H9 (cell line): ENCODE measurements around the gene PLCH2. TPM values are rescaled to one million over a fixed set of nuclear protein-coding genes. Genes with fewer than 3 reads are reported as not detected.

ENCODE experiments used
- DNase-seq: peaks from one replicate; pipeline ENCODE4 v3.0.0-alpha.2; 2017
- H2AFZ ChIP-seq: one replicate; pipeline ENCODE4 v1.6.1; 2013; ENCODE audit warnings: mild to moderate bottlenecking, low read length, control low read depth, moderate library complexity
- H2AK5ac ChIP-seq: 2 replicates; pipeline ENCODE4 v1.6.1; 2013; ENCODE audit warnings: low read length, control low read depth, mixed read lengths; ENCODE audit not compliant: insufficient read length
- H2BK120ac ChIP-seq: one replicate; pipeline ENCODE4 v1.6.1; 2013; ENCODE audit warnings: low read depth, mild to moderate bottlenecking, low read length, control low read depth, inconsistent platforms; ENCODE audit not compliant: poor library complexity, severe bottlenecking
- H2BK12ac ChIP-seq: 2 replicates; pipeline ENCODE4 v1.6.1; 2013; ENCODE audit warnings: low read length, control low read depth, mixed read lengths, low read depth; ENCODE audit not compliant: insufficient read length
- H2BK15ac ChIP-seq: 2 replicates; pipeline ENCODE4 v1.6.1; 2013; ENCODE audit warnings: low read depth, low read length, control low read depth
- H2BK20ac ChIP-seq: one replicate; pipeline ENCODE4 v1.6.1; 2013; ENCODE audit warnings: low read depth, mild to moderate bottlenecking, low read length, control low read depth, inconsistent platforms; ENCODE audit not compliant: poor library complexity, severe bottlenecking
- H2BK5ac ChIP-seq: 2 replicates; pipeline ENCODE4 v1.6.1; 2013; ENCODE audit warnings: low read length, control low read depth, mixed read lengths; ENCODE audit not compliant: insufficient read length
- H3K14ac ChIP-seq: 2 replicates; pipeline ENCODE4 v1.6.1; 2013; ENCODE audit warnings: low read length, control low read depth; ENCODE audit not compliant: insufficient read depth
- H3K18ac ChIP-seq: 2 replicates; pipeline ENCODE4 v1.6.1; 2013; ENCODE audit warnings: low read depth, mild to moderate bottlenecking, mixed read lengths, low read length, control low read depth; ENCODE audit not compliant: insufficient read length
- H3K23ac ChIP-seq: 2 replicates; pipeline ENCODE4 v1.6.1; 2013; ENCODE audit warnings: low read length, control low read depth, mixed read lengths, low read depth; ENCODE audit not compliant: insufficient read length
- H3K23me2 ChIP-seq: 2 replicates; pipeline ENCODE4 v1.6.1; 2013; ENCODE audit warnings: low read depth, mild to moderate bottlenecking, mixed read lengths, low read length, control low read depth; ENCODE audit not compliant: insufficient read length, poor library complexity, severe bottlenecking
- H3K27ac ChIP-seq: 2 replicates; pipeline ENCODE4 v1.5.1; 2013; ENCODE audit warnings: low read length, control low read depth, mixed read lengths, low read depth; ENCODE audit not compliant: insufficient read length
- H3K27me3 ChIP-seq: 2 replicates; pipeline ENCODE4 v1.6.1; 2013; ENCODE audit warnings: low read length, control low read depth, inconsistent platforms; ENCODE audit not compliant: insufficient read depth
- H3K4ac ChIP-seq: 2 replicates; pipeline ENCODE4 v1.6.1; 2013; ENCODE audit warnings: low read depth, mild to moderate bottlenecking, control low read depth, inconsistent platforms, low read length, moderate library complexity
- H3K4me1 ChIP-seq: 2 replicates; pipeline ENCODE4 v1.6.1; 2013; ENCODE audit warnings: low read length, control low read depth, inconsistent platforms; ENCODE audit not compliant: insufficient read depth
- H3K4me2 ChIP-seq: 2 replicates; pipeline ENCODE4 v1.6.1; 2013; ENCODE audit warnings: low read length, control low read depth, mixed read lengths; ENCODE audit not compliant: insufficient read length, insufficient read depth
- H3K56ac ChIP-seq: 2 replicates; pipeline ENCODE4 v1.6.1; 2013; ENCODE audit warnings: low read depth, mild to moderate bottlenecking, mixed read lengths, low read length, control low read depth; ENCODE audit not compliant: insufficient read length
- H3K79me1 ChIP-seq: 2 replicates; pipeline ENCODE4 v1.6.1; 2013; ENCODE audit warnings: low read depth, mild to moderate bottlenecking, moderate library complexity, low read length, control low read depth, inconsistent platforms; ENCODE audit not compliant: insufficient read depth, poor library complexity, severe bottlenecking
- H3K79me2 ChIP-seq: 2 replicates; pipeline ENCODE4 v1.6.1; 2013; ENCODE audit warnings: low read length, control low read depth, inconsistent platforms; ENCODE audit not compliant: insufficient read depth
- H3K9ac ChIP-seq: 2 replicates; pipeline ENCODE4 v1.6.1; 2013; ENCODE audit warnings: low read length, control low read depth, mixed read lengths; ENCODE audit not compliant: insufficient read length; ENCODE audit errors: extremely low read depth
- H3K9me3 ChIP-seq: one replicate; pipeline ENCODE4 v1.6.1; 2013; ENCODE audit warnings: low read depth, low read length, inconsistent platforms; ENCODE audit not compliant: control insufficient read depth
- H3T11ph ChIP-seq: one replicate; pipeline ENCODE4 v1.6.1; 2013; ENCODE audit warnings: mild to moderate bottlenecking, low read length, control low read depth, inconsistent platforms
- H4K20me1 ChIP-seq: one replicate; pipeline ENCODE4 v1.6.1; 2013; ENCODE audit not compliant: control insufficient read depth, insufficient read length, insufficient read depth
- H4K5ac ChIP-seq: 2 replicates; pipeline ENCODE4 v1.6.1; 2013; ENCODE audit warnings: low read depth, mild to moderate bottlenecking, mixed read lengths, low read length, control low read depth; ENCODE audit not compliant: insufficient read length
- H4K8ac ChIP-seq: replicated peaks from 2 replicates; pipeline ENCODE4 v1.6.1; 2013; ENCODE audit warnings: low read length, control low read depth, mixed read lengths, low read depth; ENCODE audit not compliant: insufficient read length
- H4K91ac ChIP-seq: 2 replicates; pipeline ENCODE4 v1.6.1; 2013; ENCODE audit warnings: low read depth, mild to moderate bottlenecking, moderate library complexity, mixed read lengths, low read length, control low read depth; ENCODE audit not compliant: insufficient read length
- H3K27ac Mint-ChIP-seq, 3 experiments: 2 replicates in 2 of 3; 3 replicates in 1 of 3; pipeline ENCODE4 v1.8.0; 2020 to 2021; ENCODE audit warnings: mixed read lengths in 3 of 3, mild to moderate bottlenecking in 1 of 3, moderate library complexity in 1 of 3
- H3K27me3 Mint-ChIP-seq: 2 replicates; pipeline ENCODE4 v1.8.0; 2021; ENCODE audit warnings: low read depth, mild to moderate bottlenecking, moderate library complexity, mixed read lengths
- H3K36me3 Mint-ChIP-seq, 3 experiments: 2 replicates in 2 of 3; 3 replicates in 1 of 3; pipeline ENCODE4 v1.8.0; 2020 to 2021; ENCODE audit warnings: low read depth in 3 of 3, mixed read lengths in 3 of 3; ENCODE audit not compliant: insufficient read depth in 1 of 3
- H3K4me1 Mint-ChIP-seq, 2 experiments: 2 replicates each; pipeline ENCODE4 v1.8.0; 2020; ENCODE audit warnings: mixed read lengths in 2 of 2
- H3K4me3 Mint-ChIP-seq, 2 experiments: 2 replicates in 1 of 2; 3 replicates in 1 of 2; pipeline ENCODE4 v1.8.0; 2020 to 2021; ENCODE audit warnings: mild to moderate bottlenecking in 2 of 2, mixed read lengths in 2 of 2, moderate library complexity in 1 of 2
- H3K9me3 Mint-ChIP-seq, 2 experiments: 2 replicates in 1 of 2; 3 replicates in 1 of 2; pipeline ENCODE4 v1.8.0; 2020; ENCODE audit warnings: mild to moderate bottlenecking in 2 of 2, mixed read lengths in 2 of 2, moderate library complexity in 1 of 2
- CTCF ChIP-seq: fragments of 200-600 bp; sonication (generic); conservative IDR thresholded peaks from 3 replicates; pipeline ENCODE4 v1.8.0; 2021; ENCODE audit warnings: antibody characterized with exemption, mild to moderate bottlenecking
- WGBS: extraction: QIAGEN DNeasy Blood & Tissue Kit; methylation state at CpG from one replicate; pipeline ENCODE4 v1.1.7; 2013; ENCODE audit warnings: missing lambda C conversion rate, low lambda C conversion rate, mixed read lengths; ENCODE audit not compliant: insufficient read length; ENCODE audit errors: extremely low coverage; 5-methylcytosine and 5-hydroxymethylcytosine counted together
- total RNA-seq: library from RNA; stranded (reverse); gene quantifications from 2 replicates; pipeline ENCODE4 v1.2.1, GENCODE V29; 2021

The PLCH2 gene
- total RNA-seq, 1 experiment from 2014 or later = 0.09 TPM

GRCh38 chr1:2528966-2529783 lies 53.1 kb downstream of the PLCH2 start:
- H4K5ac ChIP-seq = no peak overlapping the region
- no peak overlapping the region for H2BK15ac ChIP-seq
- no peak overlapping the region for H2BK120ac ChIP-seq
- peak overlapping the region; percentile 35 for H3K4me2 ChIP-seq
- H3K4ac ChIP-seq = no peak overlapping the region
- H3K23ac ChIP-seq = no peak overlapping the region
- Mint-ChIP-seq H3K9me3 (no peaks in the 10 kb centered on the region; a peak in 2 of 5 replicates), H3K4me3 (peak overlapping the region; percentile 12 to 74; a peak in 4 of 5 replicates), H3K36me3 (peaks cover 0 to 4% (median 2%) of the 10 kb centered on the region in 3 experiments; a peak in 3 of 7 replicates), H3K27ac (no peak overlapping the region), H3K27me3 (peaks cover 72% of the 10 kb centered on the region), H3K4me1 (peaks cover 23 to 25% of the 10 kb centered on the region in 2 experiments)
- peaks cover 13% of the 10 kb centered on the region; the same call in 1 of the 2 replicates for H3K79me2 ChIP-seq
- no peak overlapping the region for H3T11ph ChIP-seq
- H3K9me3 ChIP-seq = no peaks in the 10 kb centered on the region
- peak; percentile 73 for DNase-seq
- no peak overlapping the region for H4K8ac ChIP-seq
- H4K91ac ChIP-seq = no peak overlapping the region
- no peak overlapping the region for H2BK20ac ChIP-seq
- H3K79me1 ChIP-seq = peaks cover 8% of the 10 kb centered on the region
- H2AFZ ChIP-seq = no peak overlapping the region
- H2BK5ac ChIP-seq = no peak overlapping the region
- H3K56ac ChIP-seq = no peak overlapping the region
- H2BK12ac ChIP-seq = no peak overlapping the region
- H3K23me2 ChIP-seq = peaks cover 11% of the 10 kb centered on the region
- WGBS = no CpG with 5 or more reads among the region's 84 CpGs
- peaks cover 40% of the 10 kb centered on the region; the same call in 1 of the 2 replicates for H3K27me3 ChIP-seq
- no peaks in the 10 kb centered on the region for H4K20me1 ChIP-seq
- H3K18ac ChIP-seq = no peak overlapping the region
- no peak overlapping the region for H3K27ac ChIP-seq
- H3K9ac ChIP-seq = no peak overlapping the region
- TF ChIP-seq CTCF = peak; percentile 25; the same call in 2 of the 3 replicates
- H2AK5ac ChIP-seq = no peak overlapping the region
- H3K4me1 ChIP-seq = no peaks in the 10 kb centered on the region; the same call in 1 of the 2 replicates
- no peak overlapping the region for H3K14ac ChIP-seq
